Glomerular visceral epithelial cell (primary cell): Measurements from ENCODE around the gene AUTS2.

ENCODE experiments used
- DNase-seq: peaks from one replicate; pipeline ENCODE4 v3.0.0-alpha.2; 2016; ENCODE audit errors: extremely low spot score

Gene AUTS2

DNA sequence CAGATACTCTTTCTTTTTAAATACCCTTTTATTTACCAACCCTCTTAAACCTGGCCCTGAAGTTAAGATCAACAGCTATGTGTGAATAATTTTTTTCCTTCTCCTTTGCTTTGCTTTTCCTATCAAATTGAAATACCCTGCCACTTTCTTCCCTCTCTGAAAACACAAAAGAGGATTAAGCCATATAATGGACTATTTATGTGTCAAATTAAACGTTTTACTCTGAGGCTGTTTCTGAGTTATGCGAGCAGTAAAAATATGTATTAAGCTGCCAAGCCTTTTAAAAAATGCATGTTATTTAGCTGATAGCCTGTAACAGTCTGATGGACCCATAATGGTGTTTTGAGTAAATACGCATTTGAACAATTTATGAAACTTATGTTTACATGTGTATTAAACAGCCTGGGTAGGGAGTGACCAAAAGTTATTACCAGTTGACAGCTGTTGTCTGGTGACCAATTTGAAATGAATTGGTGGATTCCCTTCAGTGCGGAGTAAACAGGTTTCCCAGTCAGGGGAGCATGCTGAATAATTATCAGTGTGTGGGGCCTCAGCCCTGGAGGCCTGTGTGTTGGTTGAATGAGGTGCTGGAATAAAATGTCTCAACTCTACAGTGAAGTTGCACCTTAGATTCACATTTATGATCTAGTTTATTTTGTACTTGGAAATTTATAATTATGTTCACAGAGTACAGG lies 89.6 kb downstream of the AUTS2 start:
- DNase-seq, result no peak

DNA sequence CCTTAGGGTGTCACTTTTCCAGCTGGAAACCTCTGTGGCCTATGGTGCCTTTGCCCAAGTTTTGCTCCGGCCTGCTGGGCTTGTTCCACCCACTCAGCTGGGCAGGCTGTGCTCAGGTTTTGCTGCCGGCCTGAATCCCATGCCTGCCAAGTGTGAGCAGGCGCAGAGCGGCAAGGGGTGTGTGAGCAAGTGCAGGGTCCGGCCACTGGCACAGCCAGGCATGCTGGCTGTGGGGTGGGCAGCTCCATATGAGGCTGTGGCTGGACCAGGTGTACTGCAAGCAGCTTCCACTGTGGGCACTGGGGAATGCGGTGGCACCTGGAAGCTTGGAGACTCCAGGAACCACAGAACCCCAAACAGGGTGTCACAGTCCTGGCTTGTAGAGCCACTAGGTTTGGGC lies 92.1 kb downstream of the AUTS2 start:
- DNase-seq, result no peak

DNA sequence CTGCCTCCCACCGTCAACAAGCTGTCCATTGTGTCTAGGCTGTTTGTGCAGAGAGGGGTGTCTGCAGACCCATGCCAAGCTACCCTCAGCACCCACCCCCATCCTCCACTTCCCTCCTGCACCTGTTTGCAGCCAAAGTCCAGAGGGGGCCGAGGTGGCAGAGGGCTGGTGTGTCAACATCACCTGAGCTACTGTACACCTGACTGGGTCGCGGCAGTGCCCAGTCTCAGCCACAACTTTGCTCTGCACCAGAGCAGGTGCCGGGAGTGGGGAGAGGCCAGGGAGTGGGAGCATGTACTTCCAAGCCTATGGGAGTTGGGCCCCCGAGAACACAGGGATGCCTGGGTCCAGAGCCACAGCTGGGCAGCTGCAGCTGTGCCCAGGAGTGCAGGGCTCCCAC lies 93.1 kb downstream of the AUTS2 start:
- DNase-seq, result no peak

DNA sequence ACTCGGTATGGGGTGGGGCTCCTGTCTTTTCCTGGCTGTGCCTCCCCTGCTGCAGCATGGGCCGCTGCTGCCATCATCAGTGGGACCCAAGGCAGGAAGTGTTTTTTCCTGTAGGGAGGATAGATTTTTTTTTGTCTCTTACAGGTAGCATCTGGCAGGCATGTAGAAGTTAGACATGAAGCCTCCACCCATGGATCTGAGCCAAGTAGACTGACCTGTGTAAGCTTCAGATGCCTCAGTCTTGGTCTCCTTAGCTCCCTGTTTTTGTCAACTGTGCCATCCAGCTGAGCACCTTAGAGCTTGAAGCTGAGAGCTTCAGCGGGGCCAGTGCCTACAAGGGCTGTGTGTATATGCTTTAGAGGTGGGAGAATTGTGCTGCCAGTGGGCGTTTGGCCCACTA lies 93.5 kb downstream of the AUTS2 start:
- DNase-seq, result no peak

DNA sequence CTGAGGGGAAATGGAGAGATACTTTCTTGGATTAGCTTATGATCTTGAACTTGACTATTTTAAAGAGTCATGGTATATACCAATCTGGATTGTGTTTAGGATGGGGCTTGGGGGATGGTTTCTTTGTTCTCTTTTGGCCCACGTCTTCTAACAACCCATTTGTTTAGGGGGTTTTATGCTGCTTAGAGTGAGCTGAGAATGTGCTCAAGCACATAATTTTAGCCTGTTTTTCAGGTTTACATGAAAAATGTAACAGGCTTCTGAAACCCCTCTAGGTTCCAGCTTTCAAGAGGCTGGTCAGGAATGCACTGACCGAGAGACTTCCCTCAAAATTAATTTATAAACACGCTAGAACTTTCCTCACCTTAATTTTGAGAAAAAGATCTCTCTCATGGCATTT lies 94.3 kb downstream of the AUTS2 start:
- DNase-seq, result no peak

DNA sequence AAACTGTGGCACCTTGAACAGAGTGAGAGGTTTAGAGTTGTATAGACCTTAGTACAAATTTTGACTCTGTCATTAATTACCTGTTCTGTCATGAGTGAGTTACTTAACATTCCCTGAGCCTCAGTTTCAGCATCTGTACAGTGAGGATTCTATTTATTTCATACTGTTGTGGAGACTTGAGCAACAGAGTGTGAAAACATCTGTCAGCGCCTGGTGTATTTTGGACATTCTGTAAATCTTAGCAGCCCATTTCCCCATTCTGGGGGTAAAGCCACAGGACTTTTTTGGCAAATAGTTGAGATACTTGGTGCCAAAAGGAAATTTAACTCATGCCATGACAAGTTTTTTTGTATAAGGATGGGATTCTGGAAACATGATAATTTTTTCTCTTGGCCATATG lies 94.8 kb downstream of the AUTS2 start:
- no peak for DNase-seq

DNA sequence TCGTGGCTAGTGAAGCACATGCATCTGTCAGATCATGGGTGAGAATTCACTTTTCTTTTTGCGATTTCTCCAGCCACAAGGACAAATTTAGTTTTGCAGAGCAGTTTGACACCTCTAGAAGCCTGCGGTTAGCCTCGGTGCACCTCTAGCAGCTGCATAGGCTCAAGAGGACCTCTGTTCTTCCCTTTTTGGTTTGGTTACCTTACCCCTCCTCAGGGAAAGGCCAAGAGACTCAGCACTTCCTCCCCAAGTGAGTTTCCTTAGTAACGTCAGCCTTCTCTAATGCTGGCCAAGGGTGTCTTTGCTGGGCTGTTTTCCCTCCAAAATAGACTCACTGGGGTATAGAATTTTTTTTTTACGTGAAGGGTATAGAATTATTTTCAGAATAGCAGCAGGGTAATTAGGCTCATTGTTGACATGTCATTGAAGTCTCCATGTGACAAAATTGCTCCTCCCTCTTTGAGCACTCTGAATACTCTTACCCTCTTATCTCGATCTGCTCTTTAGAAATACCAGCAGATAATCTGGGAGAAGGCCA lies 97.8 kb downstream of the AUTS2 start:
- no peak for DNase-seq

DNA sequence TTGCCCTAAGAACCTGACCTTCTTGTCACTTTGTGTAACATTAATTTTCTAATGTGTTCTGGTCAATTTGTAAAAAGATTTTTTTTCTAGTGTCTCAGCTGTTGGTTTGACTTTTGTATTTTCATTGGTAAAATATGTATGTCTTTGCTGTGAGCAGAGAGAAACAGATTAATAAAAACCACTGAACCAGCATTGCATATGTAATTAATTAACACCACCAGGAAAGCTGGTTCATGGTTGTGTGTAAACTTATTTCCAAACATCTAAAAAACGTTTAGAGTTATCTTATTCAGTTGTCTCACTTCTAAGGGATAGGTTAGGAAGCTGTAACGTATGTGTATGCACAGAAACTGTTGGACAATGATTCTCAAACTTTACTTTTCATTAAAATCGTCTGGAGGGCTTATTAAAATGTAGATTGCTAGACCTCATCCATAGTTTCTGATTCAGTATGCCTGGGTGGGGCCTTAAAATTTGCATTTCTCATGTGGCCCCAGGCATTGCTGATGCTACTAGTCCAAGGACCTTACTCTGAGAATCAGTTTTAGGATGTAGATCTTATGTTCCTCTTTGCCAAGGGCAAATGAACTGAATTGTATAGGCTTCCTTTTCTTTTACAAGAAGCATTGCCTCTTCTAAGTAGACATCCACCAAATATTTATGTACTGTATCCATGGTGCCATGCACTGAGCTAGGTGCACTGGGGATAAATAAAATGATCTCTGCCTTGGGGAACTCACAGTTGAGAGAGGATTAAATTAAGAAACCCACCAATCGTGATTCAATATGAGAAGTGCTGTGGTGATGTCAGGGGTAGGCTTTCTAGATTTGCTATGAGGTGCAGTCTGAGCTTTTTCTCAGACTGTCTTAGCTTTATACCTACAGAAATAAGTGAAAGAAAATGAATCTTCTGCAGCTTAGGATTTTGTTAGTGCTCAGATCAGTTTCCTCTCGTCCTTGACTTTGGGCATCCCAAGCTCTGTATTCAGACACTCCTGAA lies 98.7 kb downstream of the AUTS2 start:
- DNase-seq, result no peak

DNA sequence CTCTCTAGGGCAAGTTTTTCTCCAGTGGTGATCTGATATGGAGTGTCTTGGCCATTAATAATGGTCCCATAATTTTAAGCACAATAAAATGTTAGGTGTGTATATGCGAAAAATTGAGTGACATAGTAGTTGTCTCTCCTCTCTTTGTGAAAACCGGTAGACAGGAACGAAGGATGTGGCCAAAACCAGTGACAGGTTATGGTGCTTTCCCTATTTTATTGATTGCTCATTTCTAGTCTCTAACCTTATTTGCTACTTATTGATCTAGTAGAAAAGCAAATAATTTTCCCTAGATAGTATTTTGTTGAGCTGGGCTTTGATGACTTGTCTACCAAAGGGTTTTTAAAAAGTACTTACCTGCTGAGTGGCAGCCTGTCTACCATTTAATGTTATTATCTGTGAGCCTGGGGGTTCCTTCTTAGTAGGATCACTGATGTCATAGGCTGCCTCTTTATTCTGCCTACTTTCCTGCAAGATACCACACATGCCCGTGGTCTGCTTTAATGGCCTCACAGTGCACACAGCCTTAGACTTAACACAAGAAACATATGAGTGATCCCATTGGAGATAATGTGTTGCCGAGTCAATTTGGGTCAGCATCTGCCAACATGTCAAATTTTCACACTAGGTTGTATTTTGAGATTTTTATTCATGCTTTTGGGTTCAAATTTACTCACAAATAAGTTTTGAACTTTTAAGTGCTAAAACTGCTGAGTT lies 100.0 kb downstream of the AUTS2 start:
- no peak for DNase-seq

DNA sequence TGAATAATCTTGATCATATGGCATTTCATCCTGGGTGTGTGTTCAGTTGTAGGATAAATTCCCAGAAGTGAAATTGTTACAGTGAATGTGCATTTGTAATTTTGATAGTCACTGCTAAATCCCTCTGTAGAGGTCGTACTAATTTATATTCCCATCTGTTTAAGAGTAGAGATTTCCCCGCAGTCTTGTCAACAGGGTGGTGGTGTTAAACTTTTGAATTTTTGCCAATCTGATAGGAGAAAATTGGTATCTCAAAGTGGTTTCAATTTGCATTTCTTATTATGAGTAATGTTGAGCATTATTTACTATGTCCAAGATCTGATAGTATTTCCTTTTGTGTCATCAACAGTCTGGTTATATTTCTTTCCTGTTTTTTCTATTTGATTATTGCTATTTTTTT lies 101.7 kb downstream of the AUTS2 start:
- no peak for DNase-seq

DNA sequence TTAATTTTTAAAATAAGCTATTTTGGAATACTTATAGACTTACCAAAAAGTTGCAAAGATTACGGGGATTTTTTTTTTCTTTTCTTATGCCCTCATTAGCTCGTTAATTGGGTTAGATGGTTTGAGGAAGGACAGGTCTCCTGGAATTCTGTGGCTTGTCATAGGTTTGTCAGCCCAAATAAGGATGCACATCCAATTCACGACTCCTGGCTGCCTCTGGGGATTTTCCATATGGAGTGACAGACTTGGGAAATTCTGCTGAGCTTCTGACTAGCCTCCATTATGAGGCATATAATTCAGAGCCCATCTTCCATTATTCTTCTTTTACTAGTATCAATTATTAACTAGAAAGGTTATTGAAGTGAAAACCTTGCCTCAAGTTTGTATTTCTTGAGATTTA lies 102.1 kb downstream of the AUTS2 start:
- DNase-seq, result no peak

DNA sequence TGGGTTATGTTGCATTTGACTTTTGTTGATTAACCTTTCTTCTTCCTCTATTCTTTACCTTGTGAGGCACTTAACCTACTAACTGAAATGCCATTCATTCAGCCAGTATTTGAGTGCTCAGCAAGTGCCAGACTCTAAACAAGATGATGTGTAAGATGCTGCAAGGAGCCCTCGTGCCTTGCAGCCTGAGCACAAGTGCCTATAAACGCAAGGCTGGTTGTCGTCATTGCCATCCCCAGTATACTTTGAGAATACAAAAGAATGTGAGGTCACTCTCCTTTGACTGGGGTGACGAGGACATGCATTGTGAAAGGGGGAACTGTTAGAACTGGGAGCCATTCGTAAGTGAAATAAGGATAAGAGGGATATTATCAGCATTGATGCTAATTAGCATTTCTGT lies 103.0 kb downstream of the AUTS2 start:
- no peak for DNase-seq

DNA sequence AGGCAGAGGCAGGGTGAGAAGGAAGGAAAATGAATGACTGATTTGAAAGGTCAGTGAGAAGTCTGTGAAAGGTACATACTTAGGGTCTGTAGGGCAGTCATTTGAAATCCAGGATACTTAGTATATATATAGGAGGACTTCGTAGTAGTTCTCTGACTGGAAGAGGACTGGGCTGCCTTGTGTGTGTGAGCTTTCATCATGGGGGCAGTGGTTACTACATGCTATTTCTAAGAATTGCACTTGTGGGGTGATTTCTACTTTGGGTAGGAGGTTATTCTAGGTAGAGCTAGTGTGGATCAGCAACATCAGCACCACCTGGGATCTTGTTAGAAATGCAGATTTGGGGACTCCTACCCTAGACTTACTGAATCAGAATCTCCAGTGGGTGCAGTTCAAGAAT lies 104.1 kb downstream of the AUTS2 start:
- no peak for DNase-seq

DNA sequence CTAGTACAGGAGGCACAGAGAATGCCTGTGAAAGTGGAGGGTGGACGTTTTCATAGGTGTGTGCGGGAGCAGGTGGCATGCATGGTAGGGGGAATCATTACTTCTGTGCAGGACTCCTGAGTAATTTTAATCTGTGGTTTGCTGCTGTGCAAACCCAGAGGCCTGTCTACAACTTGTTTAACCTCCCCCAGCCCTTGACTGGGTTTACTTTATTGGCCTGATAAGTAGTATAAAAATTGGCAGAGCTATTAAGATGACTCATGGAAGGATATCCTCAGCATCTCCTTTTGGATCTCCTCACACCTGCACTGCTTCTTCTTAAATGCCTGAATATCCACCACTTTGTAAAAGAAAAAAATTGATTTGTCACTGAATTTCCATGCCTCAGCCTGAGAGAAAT lies 104.8 kb downstream of the AUTS2 start:
- no peak for DNase-seq

DNA sequence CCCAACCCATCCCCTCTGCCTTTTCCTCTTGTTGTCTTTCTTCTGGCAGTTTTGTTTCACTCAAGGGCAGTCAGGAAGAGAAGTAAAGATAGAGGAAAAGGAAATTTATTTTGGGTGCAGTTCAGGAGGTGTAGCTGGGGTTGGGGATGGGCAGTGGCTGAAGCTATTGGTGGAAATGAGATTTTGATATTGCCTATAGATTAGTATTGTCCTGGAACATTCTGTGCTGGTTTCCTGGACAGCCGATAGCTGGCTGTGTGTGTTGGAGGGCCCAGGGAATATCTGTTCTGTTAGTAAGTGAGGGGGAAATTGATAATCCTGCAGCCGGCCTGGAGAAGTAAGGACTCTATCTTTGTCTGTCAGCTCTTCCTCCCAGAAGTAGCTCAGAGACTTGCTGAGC lies 107.8 kb downstream of the AUTS2 start:
- no peak for DNase-seq

DNA sequence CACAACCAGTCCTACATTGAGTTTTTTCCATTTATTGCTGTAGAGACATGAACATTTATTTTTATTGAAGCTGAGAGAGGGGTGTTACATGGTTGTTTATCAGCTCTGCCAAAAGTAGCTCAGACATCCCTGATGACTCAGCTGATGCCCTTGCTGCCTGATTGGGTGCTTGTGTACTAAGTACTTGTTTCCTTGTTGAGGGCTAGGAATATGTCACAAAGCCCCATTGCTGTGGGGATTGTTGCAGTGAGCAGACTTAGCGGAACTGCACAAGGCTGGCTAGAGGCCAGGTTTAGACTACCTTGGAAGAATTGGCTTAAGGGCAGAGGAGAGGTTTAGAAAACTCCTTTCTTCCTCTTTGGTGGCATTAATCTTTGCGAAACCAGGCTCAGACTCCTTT lies 110.6 kb downstream of the AUTS2 start:
- no peak for DNase-seq

DNA sequence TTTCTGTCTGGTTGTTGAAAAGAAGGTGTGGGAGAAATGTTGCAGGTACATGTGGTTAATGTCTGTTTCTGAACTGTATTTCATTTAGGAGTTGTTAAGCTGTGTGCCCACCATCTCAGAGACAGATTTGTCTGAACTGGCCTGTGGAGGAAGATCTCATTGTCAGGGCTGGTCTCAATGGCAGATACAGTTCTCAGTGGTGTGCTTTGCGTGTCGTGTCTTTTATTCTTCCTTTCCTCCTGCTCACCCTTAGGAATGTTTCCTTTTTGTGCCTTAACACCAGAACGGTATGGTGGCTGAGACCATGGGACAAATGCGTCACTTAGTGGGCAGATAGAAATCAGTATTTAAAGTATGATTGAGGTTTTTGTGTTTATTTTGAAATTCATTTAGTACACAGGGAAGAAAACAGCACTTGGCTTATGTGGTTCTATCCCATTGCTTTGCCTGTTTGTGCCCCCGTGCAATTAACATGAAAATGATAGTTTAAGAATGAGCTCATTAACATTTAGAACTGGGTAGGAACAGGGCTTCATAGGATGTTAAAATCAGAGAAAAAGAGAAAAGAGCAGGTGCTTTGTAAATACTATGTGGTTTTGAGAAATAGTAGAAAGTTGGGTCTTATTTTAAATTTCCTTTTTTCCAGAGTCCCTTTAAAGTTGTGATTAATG lies 112.6 kb downstream of the AUTS2 start:
- DNase-seq, result no peak

DNA sequence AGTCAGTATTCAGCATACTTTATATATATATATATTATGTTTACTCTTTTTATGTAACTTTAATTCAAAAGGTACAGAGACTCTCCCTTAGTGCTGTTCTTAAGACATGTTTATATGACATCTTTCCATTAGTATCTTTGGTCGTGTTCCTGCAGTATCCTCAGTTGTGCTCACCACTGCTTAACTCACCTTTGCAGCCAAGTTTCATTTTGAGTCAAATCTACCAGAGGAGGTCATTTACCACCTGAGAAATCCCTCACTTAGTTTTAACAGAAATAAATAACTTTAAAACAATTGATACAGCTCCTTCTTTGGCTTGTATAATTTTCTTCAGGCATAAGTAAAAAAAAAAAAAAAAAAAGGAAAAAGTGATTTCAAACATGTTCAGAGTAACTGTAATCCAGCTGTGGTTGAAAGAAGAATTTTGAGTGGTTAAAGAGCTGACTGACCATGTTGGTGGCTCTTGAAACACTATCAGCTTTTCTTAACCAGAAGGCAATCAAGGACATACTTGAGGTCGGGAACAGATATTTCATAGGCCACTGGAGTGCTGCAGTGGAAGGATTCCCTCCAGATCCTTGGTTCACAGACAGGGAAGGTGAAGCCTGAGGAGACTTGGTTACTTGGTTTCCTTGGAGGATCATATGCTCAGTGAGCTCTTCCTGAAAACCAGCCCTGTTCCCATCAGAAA lies 116.8 kb downstream of the AUTS2 start:
- no peak for DNase-seq

DNA sequence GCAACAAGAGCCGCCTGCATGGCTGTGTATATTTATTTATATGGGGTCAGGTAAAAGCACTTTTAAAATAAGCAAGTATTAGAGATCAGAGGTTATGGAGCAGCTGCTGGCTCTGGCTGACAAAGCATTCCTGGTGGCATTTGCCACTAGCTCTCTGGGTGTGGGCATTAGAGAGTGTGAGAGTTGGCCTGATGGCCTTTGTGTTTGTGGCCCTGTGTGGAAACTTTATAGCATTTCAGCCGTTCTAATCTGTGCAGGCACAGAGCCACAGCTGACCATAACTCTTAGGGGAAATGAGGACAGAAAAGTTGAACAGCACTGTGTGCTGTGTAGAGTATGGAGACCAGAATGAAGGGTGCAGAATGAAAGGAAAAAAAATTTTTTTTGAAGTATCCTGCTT lies 118.9 kb downstream of the AUTS2 start:
- DNase-seq, result no peak

DNA sequence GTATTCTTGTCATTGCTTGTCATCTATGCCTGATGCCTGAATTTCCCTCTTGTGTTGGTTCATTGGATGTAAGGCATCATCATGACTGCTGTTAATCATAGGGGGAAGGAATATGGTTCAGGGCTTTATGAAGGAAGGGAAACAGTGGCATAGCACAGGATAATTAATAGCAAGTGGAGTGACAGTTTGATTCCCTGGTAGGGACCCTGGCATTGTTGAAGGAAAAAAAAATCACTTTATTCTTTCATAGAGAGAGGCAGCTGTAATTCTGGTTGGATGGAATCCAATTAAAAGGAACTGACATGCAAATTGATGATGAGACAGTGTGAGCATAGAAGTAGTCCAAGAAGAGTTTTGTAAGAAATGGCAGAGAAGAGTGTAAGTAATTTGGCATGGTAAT lies 121.4 kb downstream of the AUTS2 start:
- DNase-seq, result no peak

DNA sequence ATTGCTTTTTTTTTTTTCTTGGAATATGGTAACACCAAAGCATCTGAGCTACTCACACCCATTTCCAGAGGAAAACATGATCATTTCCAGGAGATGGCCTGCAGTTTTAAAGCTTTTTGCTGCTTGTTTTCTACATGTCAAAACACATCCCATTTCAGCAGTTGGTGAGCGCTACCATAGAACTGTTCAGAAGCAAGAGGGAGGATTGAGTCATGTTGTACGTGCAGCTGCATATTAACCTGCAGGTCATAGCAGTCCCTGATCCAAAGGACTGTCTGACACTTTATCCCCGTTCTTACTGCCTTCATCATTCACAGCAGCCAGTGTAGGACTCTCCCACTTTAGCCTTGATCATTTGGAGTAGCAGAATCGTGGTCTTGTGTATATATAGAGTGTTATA lies 124.6 kb downstream of the AUTS2 start:
- no peak for DNase-seq
